ENCODE measurements around the gene MLLT6. TPM values are rescaled to one million over a fixed set of nuclear protein-coding genes. Genes with fewer than 3 reads are reported as not detected.

MLLT6 gene
- total and polyA plus RNA-seq, 2 of the 13 experiments (the other 11 are each of a cell fraction or from before 2014, with no cell fraction given), result 50.7 to 69.5 TPM

- TF ChIP-seq ZNF318 (CRISPR knock-in tag; IDR thresholded peaks at IDR 0.05) (0 out of 2 replicates have a peak, but pooled peaks have one; percentile 37), ZNF550 (CRISPR knock-in tag; IDR thresholded peaks at IDR 0.05; ENCODE audit: borderline replicate concordance) (no peak; the same call in 1 of the 2 replicates), HNF1A (IDR thresholded peaks at IDR 0.05; ENCODE audit: low read depth) (no peak), HNF1A (CRISPR knock-in tag; IDR thresholded peaks at IDR 0.05; ENCODE audit: borderline replicate concordance) (peak; percentile 52), MAFK (conservative IDR thresholded peaks at IDR 0.05 in 1 of 2, IDR thresholded peaks at IDR 0.05 in 1 of 2; ENCODE audit: low read length in 2 of 2) (no peak), ZNF441 (CRISPR knock-in tag; IDR thresholded peaks at IDR 0.05; ENCODE audit: borderline replicate concordance) (no peak; the same call in 1 of the 2 replicates), ZNF276 (CRISPR knock-in tag; IDR thresholded peaks at IDR 0.05; ENCODE audit: low read depth) (peak; percentile 87; the same call in 1 of the 2 replicates), SIX1 (CRISPR knock-in tag; IDR thresholded peaks at IDR 0.05; ENCODE audit: borderline replicate concordance) (no peak), HNF1B (CRISPR knock-in tag; IDR thresholded peaks at IDR 0.05) (peak; percentile 78), KLF15 (CRISPR knock-in tag; IDR thresholded peaks at IDR 0.05; ENCODE audit: borderline replicate concordance) (no peak)
Observed at GRCh38 chr17:38730526-38731379, 25.7 kb downstream of the MLLT6 start (continued).

All from HepG2 (cell line).